ENCODE measurements around the gene USH1C.

Gene USH1C

GRCh38 chr11:17479284-17480214 is 64.7 kb downstream of the USH1C start:
- Histone ChIP-seq H3K14ac (ENCODE audit: low read length) (no peak overlapping the region), H3K9ac (ENCODE audit: low read depth, low read length, poor library complexity) (no peak overlapping the region), H3K4me1 (ENCODE audit: control insufficient read depth in 2 of 2, insufficient read depth in 1 of 2, low read depth in 1 of 2, low read length in 2 of 2) (peaks cover 4 to 11% of the 10 kb centered on the region in 2 donors), H3K18ac (ENCODE audit: low read length) (peak overlapping the region; percentile 18), H3K79me1 (ENCODE audit: low read depth, low read length) (no peaks in the 10 kb centered on the region), H4K8ac (ENCODE audit: low read depth, low read length) (no peak overlapping the region), H2AK5ac (ENCODE audit: low read depth, low read length) (peak overlapping the region; percentile 22), H2BK5ac (ENCODE audit: low read length) (no peak overlapping the region), H3K4me3 (ENCODE audit: low read length in 2 of 2) (no peak overlapping the region), H2BK120ac (ENCODE audit: low read depth, low read length) (no peak overlapping the region), H2BK15ac (ENCODE audit: low read length) (no peak overlapping the region), H3K27ac (replicated peaks; ENCODE audit: low read length) (no peak overlapping the region), H3K36me3 (replicated peaks in 1 of 2; ENCODE audit: control insufficient read depth in 2 of 2, insufficient read depth in 2 of 2, low read length in 2 of 2) (no peaks in the 10 kb centered on the region), H3K9me3 (replicated peaks in 1 of 2; ENCODE audit: control insufficient read depth in 2 of 2, insufficient read depth in 1 of 2, low read depth in 1 of 2, low read length in 2 of 2) (peaks cover 0 to 3% of the 10 kb centered on the region in 2 donors), H3K4me2 (ENCODE audit: insufficient read depth, low read length, poor library complexity, severe bottlenecking) (no peak overlapping the region), H2AFZ (ENCODE audit: low read length) (peak overlapping the region; percentile 85), H4K91ac (ENCODE audit: low read depth, low read length, poor library complexity) (no peak overlapping the region), H3K4ac (ENCODE audit: low read length) (no peak overlapping the region), H2BK12ac (ENCODE audit: low read length) (no peak overlapping the region), H3K23ac (ENCODE audit: low read depth, low read length, poor library complexity) (no peak overlapping the region), H3K27me3 (ENCODE audit: control insufficient read depth in 3 of 3, insufficient read depth in 3 of 3, low read depth in 1 of 3, low read length in 3 of 3) (peaks cover 12 to 67% (median 39%) of the 10 kb centered on the region in 3 experiments)
- peak; percentile 86 for DNase-seq (ENCODE audit: low spot score)
- no CpG with 5 or more reads among the region's 14 CpGs for WGBS, 2 donors (ENCODE audit: extremely low coverage in 2 of 2, insufficient read length in 2 of 2, insufficient replicate concordance in 1 of 2)

- H2AFZ ChIP-seq (ENCODE audit: low read length) = no peak overlapping the region
- no peak overlapping the region for H3K27ac ChIP-seq (replicated peaks; ENCODE audit: low read length)
- peaks cover 12 to 79% (median 50%) of the 10 kb centered on the region in 3 experiments for H3K27me3 ChIP-seq (ENCODE audit: control insufficient read depth in 3 of 3, insufficient read depth in 3 of 3, low read depth in 1 of 3, low read length in 3 of 3)
- no peak overlapping the region for H4K91ac ChIP-seq (ENCODE audit: low read depth, low read length, poor library complexity)
- no peak overlapping the region for H3K18ac ChIP-seq (ENCODE audit: low read length)
- H3K23ac ChIP-seq (ENCODE audit: low read depth, low read length, poor library complexity) = no peak overlapping the region
- no peak overlapping the region for H3K9ac ChIP-seq (ENCODE audit: low read depth, low read length, poor library complexity)
- H2AK5ac ChIP-seq (ENCODE audit: low read depth, low read length) = no peak overlapping the region
- H3K4me2 ChIP-seq (ENCODE audit: insufficient read depth, low read length, poor library complexity, severe bottlenecking) = no peak overlapping the region
- H3K14ac ChIP-seq (ENCODE audit: low read length) = no peak overlapping the region
- no peak overlapping the region for H2BK120ac ChIP-seq (ENCODE audit: low read depth, low read length)
- no peak overlapping the region for H2BK5ac ChIP-seq (ENCODE audit: low read length)
- H2BK15ac ChIP-seq (ENCODE audit: low read length) = no peak overlapping the region
- H4K8ac ChIP-seq (ENCODE audit: low read depth, low read length) = no peak overlapping the region
- H3K36me3 ChIP-seq (replicated peaks in 1 of 2; ENCODE audit: control insufficient read depth in 2 of 2, insufficient read depth in 2 of 2, low read length in 2 of 2) = no peaks in the 10 kb centered on the region
- no peak overlapping the region for H2BK12ac ChIP-seq (ENCODE audit: low read length)
- no peak overlapping the region for H3K4ac ChIP-seq (ENCODE audit: low read length)
- no peak overlapping the region for H3K4me3 ChIP-seq (ENCODE audit: low read length in 2 of 2)
- H3K79me1 ChIP-seq (ENCODE audit: low read depth, low read length) = no peaks in the 10 kb centered on the region
- peaks cover 0 to 3% of the 10 kb centered on the region in 2 donors for H3K9me3 ChIP-seq (replicated peaks in 1 of 2; ENCODE audit: control insufficient read depth in 2 of 2, insufficient read depth in 1 of 2, low read depth in 1 of 2, low read length in 2 of 2)
- peaks cover 4 to 14% of the 10 kb centered on the region in 2 donors for H3K4me1 ChIP-seq (ENCODE audit: control insufficient read depth in 2 of 2, insufficient read depth in 1 of 2, low read depth in 1 of 2, low read length in 2 of 2)
- no peak for DNase-seq (ENCODE audit: low spot score)
- no CpG with 5 or more reads among the region's 6 CpGs for WGBS, 2 donors (ENCODE audit: extremely low coverage in 2 of 2, insufficient read length in 2 of 2, insufficient replicate concordance in 1 of 2)
Measured at GRCh38 chr11:17478070-17478469, 66.1 kb downstream of the USH1C start.

GRCh38 chr11:17477361-17477760 is 66.9 kb downstream of the USH1C start:
- Histone ChIP-seq H3K4me2 (ENCODE audit: insufficient read depth, low read length, poor library complexity, severe bottlenecking) (no peak overlapping the region), H3K4me3 (ENCODE audit: low read length in 2 of 2) (no peak overlapping the region), H3K14ac (ENCODE audit: low read length) (no peak overlapping the region), H4K8ac (ENCODE audit: low read depth, low read length) (no peak overlapping the region), H3K79me1 (ENCODE audit: low read depth, low read length) (no peaks in the 10 kb centered on the region), H3K36me3 (replicated peaks in 1 of 2; ENCODE audit: control insufficient read depth in 2 of 2, insufficient read depth in 2 of 2, low read length in 2 of 2) (no peaks in the 10 kb centered on the region), H3K4ac (ENCODE audit: low read length) (no peak overlapping the region), H3K27ac (replicated peaks; ENCODE audit: low read length) (no peak overlapping the region), H2BK120ac (ENCODE audit: low read depth, low read length) (no peak overlapping the region), H2BK12ac (ENCODE audit: low read length) (no peak overlapping the region), H4K91ac (ENCODE audit: low read depth, low read length, poor library complexity) (no peak overlapping the region), H3K4me1 (ENCODE audit: control insufficient read depth in 2 of 2, insufficient read depth in 1 of 2, low read depth in 1 of 2, low read length in 2 of 2) (peaks cover 4 to 20% of the 10 kb centered on the region in 2 donors), H3K18ac (ENCODE audit: low read length) (no peak overlapping the region), H2AK5ac (ENCODE audit: low read depth, low read length) (no peak overlapping the region), H3K23ac (ENCODE audit: low read depth, low read length, poor library complexity) (no peak overlapping the region), H2BK5ac (ENCODE audit: low read length) (no peak overlapping the region), H3K9me3 (replicated peaks in 1 of 2; ENCODE audit: control insufficient read depth in 2 of 2, insufficient read depth in 1 of 2, low read depth in 1 of 2, low read length in 2 of 2) (peaks cover 0 to 3% of the 10 kb centered on the region in 2 donors), H3K9ac (ENCODE audit: low read depth, low read length, poor library complexity) (no peak overlapping the region), H2AFZ (ENCODE audit: low read length) (no peak overlapping the region), H2BK15ac (ENCODE audit: low read length) (no peak overlapping the region), H3K27me3 (ENCODE audit: control insufficient read depth in 3 of 3, insufficient read depth in 3 of 3, low read depth in 1 of 3, low read length in 3 of 3) (peaks cover 12 to 85% (median 50%) of the 10 kb centered on the region in 3 experiments)
- DNase-seq (ENCODE audit: low spot score) = no peak
- no CpG with 5 or more reads among the region's 6 CpGs for WGBS, 2 donors (ENCODE audit: extremely low coverage in 2 of 2, insufficient read length in 2 of 2, insufficient replicate concordance in 1 of 2)

GRCh38 chr11:17477084-17477333 is 67.2 kb downstream of the USH1C start:
- no peak overlapping the region for H3K23ac ChIP-seq (ENCODE audit: low read depth, low read length, poor library complexity)
- no peak overlapping the region for H3K14ac ChIP-seq (ENCODE audit: low read length)
- H3K18ac ChIP-seq (ENCODE audit: low read length) = no peak overlapping the region
- no peak overlapping the region for H3K4me2 ChIP-seq (ENCODE audit: insufficient read depth, low read length, poor library complexity, severe bottlenecking)
- no peaks in the 10 kb centered on the region for H3K36me3 ChIP-seq (replicated peaks in 1 of 2; ENCODE audit: control insufficient read depth in 2 of 2, insufficient read depth in 2 of 2, low read length in 2 of 2)
- no peak overlapping the region for H4K8ac ChIP-seq (ENCODE audit: low read depth, low read length)
- no peak overlapping the region for H2BK120ac ChIP-seq (ENCODE audit: low read depth, low read length)
- no peak overlapping the region for H2BK5ac ChIP-seq (ENCODE audit: low read length)
- no peak for DNase-seq (ENCODE audit: low spot score)
- H3K4me1 ChIP-seq (ENCODE audit: control insufficient read depth in 2 of 2, insufficient read depth in 1 of 2, low read depth in 1 of 2, low read length in 2 of 2) = peaks cover 4 to 21% of the 10 kb centered on the region in 2 donors
- H3K9ac ChIP-seq (ENCODE audit: low read depth, low read length, poor library complexity) = no peak overlapping the region
- H2AK5ac ChIP-seq (ENCODE audit: low read depth, low read length) = no peak overlapping the region
- no peak overlapping the region for H2BK15ac ChIP-seq (ENCODE audit: low read length)
- no CpG with 5 or more reads among the region's 9 CpGs for WGBS, 2 donors (ENCODE audit: extremely low coverage in 2 of 2, insufficient read length in 2 of 2, insufficient replicate concordance in 1 of 2)
- no peak overlapping the region for H2BK12ac ChIP-seq (ENCODE audit: low read length)
- H4K91ac ChIP-seq (ENCODE audit: low read depth, low read length, poor library complexity) = no peak overlapping the region
- H3K27me3 ChIP-seq (ENCODE audit: control insufficient read depth in 3 of 3, insufficient read depth in 3 of 3, low read depth in 1 of 3, low read length in 3 of 3) = peaks cover 12 to 88% (median 50%) of the 10 kb centered on the region in 3 experiments
- no peaks in the 10 kb centered on the region for H3K79me1 ChIP-seq (ENCODE audit: low read depth, low read length)
- no peak overlapping the region for H3K4ac ChIP-seq (ENCODE audit: low read length)
- H3K27ac ChIP-seq (replicated peaks; ENCODE audit: low read length) = no peak overlapping the region
- peaks cover 0 to 3% of the 10 kb centered on the region in 2 donors for H3K9me3 ChIP-seq (replicated peaks in 1 of 2; ENCODE audit: control insufficient read depth in 2 of 2, insufficient read depth in 1 of 2, low read depth in 1 of 2, low read length in 2 of 2)
- no peak overlapping the region for H2AFZ ChIP-seq (ENCODE audit: low read length)
- H3K4me3 ChIP-seq (ENCODE audit: low read length in 2 of 2) = peak overlapping the region in 1 of 2 donors; percentile 52

Data from neuronal stem cell (in vitro differentiated cells).